ENCODE measurements around the gene TMEM163. TPM values are rescaled to one million over a fixed set of nuclear protein-coding genes. Genes with fewer than 3 reads are reported as not detected.

TMEM163 gene
- total RNA-seq, 1 donor from 2014 or later = 2.4 TPM

DNA sequence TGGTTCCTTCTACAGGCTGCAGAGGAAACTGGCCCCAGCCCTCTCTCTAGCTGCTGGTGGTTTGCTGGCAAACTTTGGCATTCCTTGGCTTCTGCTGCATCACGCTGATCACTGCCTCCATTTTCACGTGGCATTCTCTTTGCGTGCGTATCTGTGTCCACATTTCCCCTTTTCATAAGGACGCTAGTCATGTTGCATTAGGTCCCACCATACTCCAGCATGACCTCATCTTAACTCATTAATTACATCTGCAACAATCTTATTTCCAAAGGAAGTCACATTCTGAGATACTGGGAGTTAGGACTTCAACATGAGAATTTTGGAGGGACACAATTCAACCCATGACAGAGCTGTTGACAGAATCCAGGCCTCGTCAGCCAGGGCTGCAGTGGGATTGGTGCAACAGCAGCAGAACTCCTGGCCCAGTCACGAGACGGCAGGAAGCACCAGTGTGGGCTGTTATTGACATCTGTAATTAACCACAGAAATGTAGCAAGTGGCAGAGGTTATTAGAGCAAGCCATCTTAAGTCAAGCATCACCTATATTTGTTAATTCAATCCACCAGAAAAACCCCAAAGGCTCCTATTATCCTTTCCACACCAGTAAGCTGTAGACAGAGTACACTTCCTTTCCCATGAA is 132.4 kb downstream of the TMEM163 start:
- DNase-seq (ENCODE audit: low read depth) = no peak
- Histone ChIP-seq H3K36me3 (ENCODE audit: control insufficient read depth, insufficient read depth, low read length) (no peaks in the 10 kb centered on the region), H3K27me3 (ENCODE audit: control insufficient read depth, insufficient read depth, low read length) (no peaks in the 10 kb centered on the region), H3K4me3 (ENCODE audit: low read depth, low read length) (no peak overlapping the region)
- TF ChIP-seq, protein P1, sequence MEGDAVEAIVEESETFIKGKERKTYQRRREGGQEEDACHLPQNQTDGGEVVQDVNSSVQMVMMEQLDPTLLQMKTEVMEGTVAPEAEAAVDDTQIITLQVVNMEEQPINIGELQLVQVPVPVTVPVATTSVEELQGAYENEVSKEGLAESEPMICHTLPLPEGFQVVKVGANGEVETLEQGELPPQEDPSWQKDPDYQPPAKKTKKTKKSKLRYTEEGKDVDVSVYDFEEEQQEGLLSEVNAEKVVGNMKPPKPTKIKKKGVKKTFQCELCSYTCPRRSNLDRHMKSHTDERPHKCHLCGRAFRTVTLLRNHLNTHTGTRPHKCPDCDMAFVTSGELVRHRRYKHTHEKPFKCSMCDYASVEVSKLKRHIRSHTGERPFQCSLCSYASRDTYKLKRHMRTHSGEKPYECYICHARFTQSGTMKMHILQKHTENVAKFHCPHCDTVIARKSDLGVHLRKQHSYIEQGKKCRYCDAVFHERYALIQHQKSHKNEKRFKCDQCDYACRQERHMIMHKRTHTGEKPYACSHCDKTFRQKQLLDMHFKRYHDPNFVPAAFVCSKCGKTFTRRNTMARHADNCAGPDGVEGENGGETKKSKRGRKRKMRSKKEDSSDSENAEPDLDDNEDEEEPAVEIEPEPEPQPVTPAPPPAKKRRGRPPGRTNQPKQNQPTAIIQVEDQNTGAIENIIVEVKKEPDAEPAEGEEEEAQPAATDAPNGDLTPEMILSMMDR (IDR thresholded peaks at IDR 0.05; ENCODE audit: insufficient read depth, low read length, poor library complexity, severe bottlenecking) = no peak

DNA sequence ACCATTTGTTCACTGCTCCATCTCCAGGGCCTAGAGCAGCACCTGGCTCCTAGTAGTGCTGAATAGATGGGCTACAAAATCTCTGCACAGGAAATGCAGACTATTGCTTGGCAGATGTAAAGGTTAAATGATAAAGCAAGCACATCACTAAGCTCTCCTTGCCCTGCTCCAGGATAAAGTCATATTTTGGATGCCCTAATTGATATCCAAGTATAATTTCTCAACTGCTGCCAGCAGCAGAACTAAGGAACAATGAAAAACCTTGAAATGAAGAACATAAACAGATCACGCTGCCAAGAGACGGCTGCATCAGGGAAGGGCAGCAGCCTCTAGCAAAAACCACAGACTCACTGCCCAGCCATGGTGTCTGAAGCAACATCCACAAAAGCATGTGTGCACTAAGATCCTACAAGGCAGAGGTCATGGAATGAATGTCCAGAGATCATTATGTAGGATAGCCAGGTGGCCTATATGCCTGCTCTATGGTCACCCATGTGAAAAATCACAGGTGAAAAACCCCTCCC is 134.7 kb downstream of the TMEM163 start:
- Histone ChIP-seq H3K27me3 (ENCODE audit: control insufficient read depth, insufficient read depth, low read length) (no peaks in the 10 kb centered on the region), H3K4me3 (ENCODE audit: low read depth, low read length) (no peak overlapping the region), H3K36me3 (ENCODE audit: control insufficient read depth, insufficient read depth, low read length) (no peaks in the 10 kb centered on the region)
- TF ChIP-seq, protein P1 (IDR thresholded peaks at IDR 0.05; ENCODE audit: insufficient read depth, low read length, poor library complexity, severe bottlenecking) = no peak
- DNase-seq (ENCODE audit: low read depth) = no peak

DNA sequence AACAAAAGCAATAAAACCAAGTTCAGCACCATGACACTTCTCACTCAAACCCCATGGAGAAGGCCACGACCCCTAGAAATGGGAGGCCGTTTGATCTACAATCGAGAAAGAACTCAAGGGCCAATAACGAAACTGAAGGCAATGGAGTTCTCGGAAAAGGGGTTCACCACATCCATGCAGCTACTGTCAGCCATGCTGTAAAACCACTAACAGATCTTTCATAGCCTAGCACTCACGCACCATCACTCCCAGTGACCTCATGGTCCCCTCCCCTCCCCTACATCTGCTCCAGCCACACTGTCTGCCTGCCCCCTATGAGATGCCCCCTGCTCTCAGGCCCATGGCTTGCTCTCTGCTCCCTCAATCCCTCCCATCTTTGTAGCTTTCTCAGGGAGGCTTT is 135.3 kb downstream of the TMEM163 start:
- TF ChIP-seq, protein P1 (IDR thresholded peaks at IDR 0.05; ENCODE audit: insufficient read depth, low read length, poor library complexity, severe bottlenecking) = no peak
- H3K36me3 ChIP-seq (ENCODE audit: control insufficient read depth, insufficient read depth, low read length) = no peaks in the 10 kb centered on the region

DNA sequence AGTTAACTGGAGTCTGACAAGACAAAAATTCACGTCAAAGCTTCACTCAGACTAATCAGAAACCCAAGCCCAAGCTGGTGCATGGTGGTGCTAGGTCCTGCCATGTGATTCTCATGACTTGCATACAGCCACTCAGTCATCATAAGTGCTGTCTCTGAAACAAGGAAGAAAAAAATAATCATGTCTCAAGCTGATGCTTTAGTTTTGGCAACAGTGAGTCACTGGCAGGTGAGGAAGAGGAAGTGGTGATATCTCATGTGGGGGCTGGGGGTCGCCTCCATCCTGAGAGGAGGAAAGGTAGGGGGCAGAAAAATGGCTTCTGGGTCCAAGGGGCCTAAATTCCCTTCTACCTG is 136.3 kb downstream of the TMEM163 start:
- Histone ChIP-seq H3K4me3 (ENCODE audit: low read depth, low read length) (no peak overlapping the region), H3K36me3 (ENCODE audit: control insufficient read depth, insufficient read depth, low read length) (no peaks in the 10 kb centered on the region), H3K27me3 (ENCODE audit: control insufficient read depth, insufficient read depth, low read length) (no peaks in the 10 kb centered on the region)
- TF ChIP-seq, protein P1 (IDR thresholded peaks at IDR 0.05; ENCODE audit: insufficient read depth, low read length, poor library complexity, severe bottlenecking) = no peak
- no peak for DNase-seq (ENCODE audit: low read depth)

More for the DNA sequence above, 135.3 kb downstream of the TMEM163 start:
- H3K27me3 ChIP-seq (ENCODE audit: control insufficient read depth, insufficient read depth, low read length) = no peaks in the 10 kb centered on the region
- no peak for DNase-seq (ENCODE audit: low read depth)
- no peak overlapping the region for H3K4me3 ChIP-seq (ENCODE audit: low read depth, low read length)

DNA sequence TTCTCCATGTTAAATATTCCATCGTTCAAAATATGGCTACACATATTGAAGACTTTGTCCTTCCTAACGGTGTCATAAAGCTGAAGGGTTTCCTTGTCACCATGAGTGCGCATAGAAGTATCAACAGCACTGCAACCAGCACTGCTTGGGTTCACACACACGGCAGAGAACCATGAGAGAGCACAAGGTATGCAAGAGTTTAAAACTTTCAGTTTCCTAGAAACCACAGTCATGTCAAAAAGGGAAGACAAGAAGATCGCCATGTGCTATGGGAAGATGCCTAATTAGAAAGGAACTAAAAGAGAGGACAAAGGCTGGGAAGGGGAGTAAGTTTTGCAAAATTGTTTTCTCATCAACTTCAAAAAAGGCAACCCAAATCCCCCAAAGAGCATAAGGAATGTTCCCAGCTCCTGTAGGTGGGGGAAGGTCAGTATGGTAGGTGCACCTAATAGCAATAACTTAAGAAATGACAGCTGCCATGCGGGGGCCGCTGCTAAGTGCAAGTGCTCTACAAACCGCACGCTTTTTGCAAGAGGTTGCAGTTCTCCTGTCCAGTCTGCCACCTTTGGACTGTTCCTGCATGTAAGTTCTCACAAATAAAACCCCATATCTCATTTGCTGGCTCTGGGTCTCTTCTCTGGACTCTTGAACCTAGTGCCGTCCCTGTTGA is 136.8 kb downstream of the TMEM163 start:
- no peak for DNase-seq (ENCODE audit: low read depth)
- Histone ChIP-seq H3K4me3 (ENCODE audit: low read depth, low read length) (no peak overlapping the region), H3K27me3 (ENCODE audit: control insufficient read depth, insufficient read depth, low read length) (no peaks in the 10 kb centered on the region), H3K36me3 (ENCODE audit: control insufficient read depth, insufficient read depth, low read length) (no peaks in the 10 kb centered on the region)
- TF ChIP-seq, protein P1 (IDR thresholded peaks at IDR 0.05; ENCODE audit: insufficient read depth, low read length, poor library complexity, severe bottlenecking) = no peak

Data from kidney epithelial cell (primary cell).